Stomach (tissue), 9 donors: ENCODE data around the gene PSME3IP1. TPM values are rescaled to one million over a fixed set of nuclear protein-coding genes. Genes with fewer than 3 reads are reported as not detected.
"Not testable (repeated sequence)": the region's sequence is repeated elsewhere in the genome, so short reads cannot be mapped to it uniquely, and the experiment has no call there.

Experiments used
- DNase-seq, 2 donors: peaks; one replicate each; pipeline versions ENCODE4 v3.0.0 to v3.0.0-alpha.2; 2013 to 2019
- H3K27ac ChIP-seq, 5 donors: fragments of 200-600 bp in 4 of 5; sonication (generic) in 4 of 5; one replicate each; pipeline ENCODE4 v1.5.1; 2013 to 2019; ENCODE audit warnings: mild to moderate bottlenecking in 1 of 5, moderate library complexity in 1 of 5
- H3K27me3 ChIP-seq, 3 donors: fragments of 200-600 bp; sonication (generic); one replicate each; pipeline ENCODE4 v1.5.1; 2017 to 2019; ENCODE audit warnings: mixed run types in 1 of 3
- H3K36me3 ChIP-seq, 4 donors: fragments of 200-600 bp; sonication (generic); 1 replicate in 3 of 4; 2 replicates in 1 of 4; pipeline ENCODE4 v1.5.1; 2016 to 2019
- H3K4me1 ChIP-seq, 4 donors: fragments of 200-600 bp; sonication (generic); one replicate each; pipeline ENCODE4 v1.5.1; 2016 to 2019
- H3K4me3 ChIP-seq, 4 donors: fragments of 200-600 bp; sonication (generic) in 3 of 4; one replicate each; pipeline ENCODE4 v1.5.1; 2016 to 2019; ENCODE audit warnings: mild to moderate bottlenecking in 1 of 4
- H3K9me3 ChIP-seq, 4 donors: fragments of 200-600 bp; sonication (generic); one replicate each; pipeline ENCODE4 v1.5.1; 2016 to 2019
- EP300 ChIP-seq: sonication (generic); formaldehyde crosslinking; IDR thresholded peaks from one replicate; pipeline ENCODE4 v1.6.1; 2017; ENCODE audit warnings: antibody characterized with exemption
- POLR2A ChIP-seq, 4 donors: fragments of 450-650 bp; IDR thresholded peaks; one replicate each; pipeline ENCODE4 v1.6.1; 2016; ENCODE audit warnings: antibody characterized with exemption in 4 of 4, control low read depth in 2 of 4, mild to moderate bottlenecking in 1 of 4, moderate library complexity in 1 of 4
- POLR2AphosphoS5 ChIP-seq, 3 donors: sonication (generic); formaldehyde crosslinking; IDR thresholded peaks; one replicate each; pipeline ENCODE4 v1.6.1; 2016; ENCODE audit warnings: antibody characterized with exemption in 3 of 3
- WGBS, 5 donors: extraction: QIAGEN DNeasy Blood & Tissue Kit in 3 of 5; methylation state at CpG; one replicate each; pipeline versions ENCODE4 v1.1.5 to v1.1.7; 2013 to 2018; 5-methylcytosine and 5-hydroxymethylcytosine counted together
- intact Hi-C: fragments of 100-400 bp; cut with DNase I; formaldehyde crosslinking; loops from one replicate; pipeline ENCODE4 v1.15.1; 2023; ENCODE audit warnings: low total_unique reads
- polyA plus RNA-seq, 3 donors: library from polyadenylated mRNA; stranded (reverse); fragments of 200-250 nt; gene quantifications; one replicate each; pipeline ENCODE4 v1.2.3, GENCODE V29; 2013
- total RNA-seq, 5 donors: library from RNA; depleted of rRNA; stranded (reverse); fragments of >200 nt; gene quantifications; one replicate each; pipeline versions ENCODE4 v1.1.0 to v1.2.3, GENCODE V29; 2014 to 2016
- TF ChIP-seq, protein P1 (sequence below), 7 experiments: fragments of 450-650 bp in 4 of 7; fragments of 200-600 bp in 3 of 7; sonication (generic) in 3 of 7; IDR thresholded peaks; one replicate each; pipeline ENCODE4 v1.5.1; 2016 to 2019; ENCODE audit warnings: antibody characterized with exemption in 7 of 7, control low read depth in 2 of 7, mild to moderate bottlenecking in 1 of 7
- donor health status: healthy with polysubstance abuse.
- donor health status: Bipolar disorder and iron deficiency.
- donor health status: healthy.

The PSME3IP1 gene
- total and polyA plus RNA-seq, 8 donors = 37.4 to 104 (median 63.4) TPM

DNA sequence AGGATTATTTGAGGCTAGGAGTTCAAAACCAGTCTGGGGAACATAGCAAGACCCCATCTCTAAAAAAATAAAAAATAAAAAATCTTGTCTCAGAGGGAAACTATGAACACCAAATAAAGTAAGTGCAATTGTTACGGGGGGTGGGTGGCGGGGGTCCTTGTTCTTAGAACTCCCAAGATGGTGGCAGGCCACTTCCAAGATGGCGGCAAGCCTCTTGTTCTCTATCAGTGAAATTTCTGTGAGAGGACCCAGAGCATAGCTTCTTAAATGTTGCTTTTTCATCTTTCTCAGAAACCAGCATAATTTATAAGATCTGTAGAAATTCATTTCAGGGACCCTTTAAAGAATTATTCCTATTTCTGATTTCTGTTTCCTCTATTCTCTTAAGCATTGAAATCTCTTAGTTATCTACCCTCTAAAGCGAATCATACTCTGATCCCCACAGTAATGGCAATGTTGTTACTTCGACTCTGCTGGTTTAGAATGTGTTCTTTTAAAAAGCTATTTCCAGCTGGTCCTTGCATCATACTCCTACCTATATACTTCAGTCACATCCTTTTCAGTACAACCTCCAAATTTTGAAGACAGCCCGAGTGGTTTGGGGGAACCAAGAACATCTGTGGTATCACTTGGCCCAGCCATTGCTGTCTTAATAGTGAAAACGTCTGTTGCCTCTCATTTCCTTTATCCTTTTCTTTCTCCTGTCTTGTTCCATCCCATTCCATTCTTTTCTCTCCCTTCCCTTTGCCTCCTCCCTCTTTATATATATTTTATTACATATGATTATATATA, 16.5 kb upstream of the PSME3IP1 start:
- H3K36me3 ChIP-seq = peaks cover 13 to 33% (median 30%) of the 10 kb centered on the region in 4 donors
- intact Hi-C loops = no loop called here
- H3K27me3 ChIP-seq = no peaks in the 10 kb centered on the region
- no peak overlapping the region for H3K27ac ChIP-seq
- no peak overlapping the region for H3K4me3 ChIP-seq
- TF ChIP-seq EP300 (no peak), POLR2A (IDR thresholded peaks at IDR 0.05) (no peak)
- TF ChIP-seq, protein P1, sequence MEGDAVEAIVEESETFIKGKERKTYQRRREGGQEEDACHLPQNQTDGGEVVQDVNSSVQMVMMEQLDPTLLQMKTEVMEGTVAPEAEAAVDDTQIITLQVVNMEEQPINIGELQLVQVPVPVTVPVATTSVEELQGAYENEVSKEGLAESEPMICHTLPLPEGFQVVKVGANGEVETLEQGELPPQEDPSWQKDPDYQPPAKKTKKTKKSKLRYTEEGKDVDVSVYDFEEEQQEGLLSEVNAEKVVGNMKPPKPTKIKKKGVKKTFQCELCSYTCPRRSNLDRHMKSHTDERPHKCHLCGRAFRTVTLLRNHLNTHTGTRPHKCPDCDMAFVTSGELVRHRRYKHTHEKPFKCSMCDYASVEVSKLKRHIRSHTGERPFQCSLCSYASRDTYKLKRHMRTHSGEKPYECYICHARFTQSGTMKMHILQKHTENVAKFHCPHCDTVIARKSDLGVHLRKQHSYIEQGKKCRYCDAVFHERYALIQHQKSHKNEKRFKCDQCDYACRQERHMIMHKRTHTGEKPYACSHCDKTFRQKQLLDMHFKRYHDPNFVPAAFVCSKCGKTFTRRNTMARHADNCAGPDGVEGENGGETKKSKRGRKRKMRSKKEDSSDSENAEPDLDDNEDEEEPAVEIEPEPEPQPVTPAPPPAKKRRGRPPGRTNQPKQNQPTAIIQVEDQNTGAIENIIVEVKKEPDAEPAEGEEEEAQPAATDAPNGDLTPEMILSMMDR (IDR thresholded peaks at IDR 0.05) = no peak
- no peak for DNase-seq
- WGBS, 5 donors = 88 to 89% (median 89%) methylated on average over 7 of the region's 7 CpGs
- H3K9me3 ChIP-seq = no peaks in the 10 kb centered on the region
- peaks cover 0 to 6% (median 2%) of the 10 kb centered on the region in 4 donors for H3K4me1 ChIP-seq

DNA sequence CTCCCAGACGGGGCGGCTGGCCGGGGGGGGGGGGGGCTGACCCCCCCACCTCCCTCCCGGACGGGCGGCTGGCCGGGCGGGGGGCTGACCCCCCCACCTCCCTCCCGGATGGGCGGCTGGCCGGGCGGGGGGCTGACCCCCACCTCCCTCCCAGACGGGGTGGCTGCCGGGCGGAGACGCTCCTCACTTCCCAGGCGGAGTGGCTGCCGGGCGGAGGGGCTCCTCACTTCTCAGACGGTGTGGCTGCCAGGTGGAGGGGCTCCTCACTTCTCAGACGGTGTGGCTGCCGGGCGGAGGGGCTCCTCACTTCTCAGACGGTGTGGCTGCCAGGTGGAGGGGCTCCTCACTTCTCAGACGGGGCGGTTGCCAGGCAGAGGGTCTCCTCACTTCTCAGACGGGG, 15.1 kb upstream of the PSME3IP1 start:
- H3K36me3 ChIP-seq = peaks cover 10 to 20% (median 16%) of the 10 kb centered on the region in 4 donors
- WGBS, 5 donors = 78 to 100% (median 87%) methylated on average over 1 to 27 of the region's 27 CpGs
- intact Hi-C loops, H3K9me3 ChIP-seq, H3K27me3 ChIP-seq, H3K27ac ChIP-seq, H3K4me3 ChIP-seq, DNase-seq: not testable (repeated sequence)
- peaks cover 0 to 20% (median 9%) of the 10 kb centered on the region in 4 donors for H3K4me1 ChIP-seq

DNA sequence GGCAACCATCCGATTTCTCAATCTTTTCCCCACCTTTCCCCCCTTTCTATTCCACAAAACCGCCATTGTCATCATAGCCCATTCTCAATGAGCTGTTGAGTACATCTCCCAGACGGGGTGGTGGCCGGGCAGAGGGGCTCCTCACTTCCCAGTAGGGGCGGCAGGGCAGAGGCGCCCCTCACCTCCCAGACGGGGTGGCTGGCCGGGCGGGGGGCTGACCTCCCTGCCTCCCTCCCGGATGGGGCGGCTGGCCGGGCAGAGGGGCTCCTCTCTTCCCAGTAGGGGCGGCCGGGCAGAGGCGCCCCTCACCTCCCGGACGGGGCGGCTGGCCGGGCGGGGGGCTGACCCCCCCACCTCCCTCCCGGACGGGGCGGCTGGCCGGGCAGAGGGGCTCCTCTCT, 14.5 kb upstream of the PSME3IP1 start:
- H3K27ac ChIP-seq, DNase-seq, intact Hi-C loops, H3K4me3 ChIP-seq, H3K9me3 ChIP-seq, H3K27me3 ChIP-seq: not testable (repeated sequence)
- peaks cover 0 to 22% (median 10%) of the 10 kb centered on the region in 4 donors for H3K4me1 ChIP-seq
- WGBS, 5 donors = 92 to 99% (median 97%) methylated on average over 7 to 11 of the region's 24 CpGs
- H3K36me3 ChIP-seq = peaks cover 9 to 14% (median 10%) of the 10 kb centered on the region in 4 donors

DNA sequence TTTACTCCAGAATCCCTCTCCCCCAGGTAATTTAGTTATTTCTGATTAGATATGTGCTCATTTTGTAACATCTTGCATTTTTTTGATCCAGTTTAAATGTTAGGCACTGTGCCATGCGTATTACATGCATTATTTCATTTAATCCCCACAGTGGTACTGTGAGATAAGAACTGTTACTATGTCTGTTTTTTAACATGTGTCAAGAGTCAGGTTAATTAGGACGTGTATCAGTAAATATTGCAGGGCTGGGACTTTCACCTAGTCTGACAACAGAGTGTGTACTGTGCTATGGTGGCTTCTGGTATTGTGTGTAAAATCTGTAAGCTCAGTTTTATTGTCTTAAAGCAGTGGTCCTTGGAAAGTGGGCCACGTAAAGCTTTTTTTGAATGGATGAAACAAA, 10.9 kb upstream of the PSME3IP1 start:
- no peak overlapping the region for H3K4me3 ChIP-seq
- H3K36me3 ChIP-seq = no peaks in the 10 kb centered on the region
- H3K27ac ChIP-seq = no peak overlapping the region
- 43 to 64% (median 56%) methylated on average over 3 of the region's 3 CpGs for WGBS, 5 donors
- H3K9me3 ChIP-seq = no peaks in the 10 kb centered on the region
- TF ChIP-seq POLR2AphosphoS5 (IDR thresholded peaks at IDR 0.05) (no peak), EP300 (no peak), POLR2A (IDR thresholded peaks at IDR 0.05) (no peak)
- TF ChIP-seq, protein P1 (IDR thresholded peaks at IDR 0.05) = no peak
- no peaks in the 10 kb centered on the region for H3K27me3 ChIP-seq
- peaks cover 5 to 56% (median 40%) of the 10 kb centered on the region in 4 donors for H3K4me1 ChIP-seq
- intact Hi-C loops = no loop called here
- DNase-seq = no peak

DNA sequence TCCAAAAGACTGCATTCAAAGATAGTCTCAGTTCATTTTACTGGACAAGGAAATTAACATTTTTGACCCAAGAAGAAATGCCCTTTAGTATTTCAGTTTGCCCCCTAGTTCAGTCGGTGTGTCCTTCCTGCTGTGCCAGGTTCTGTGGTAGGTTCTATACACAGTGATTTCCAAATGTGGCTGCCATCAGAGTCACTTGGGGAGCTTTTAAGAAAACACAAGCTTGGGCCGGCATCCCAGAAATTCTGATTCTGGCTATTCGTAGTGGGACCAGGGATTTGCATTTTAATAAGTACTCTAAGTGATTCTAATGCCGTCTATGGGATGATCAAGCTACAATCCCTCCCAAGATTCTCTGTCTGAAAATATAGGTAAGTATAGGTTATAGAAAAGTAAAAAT, 10.4 kb upstream of the PSME3IP1 start:
- H3K27me3 ChIP-seq = no peaks in the 10 kb centered on the region
- DNase-seq = no peak
- H3K4me3 ChIP-seq = no peak overlapping the region
- peaks cover 9 to 61% (median 44%) of the 10 kb centered on the region in 4 donors for H3K4me1 ChIP-seq
- no peaks in the 10 kb centered on the region for H3K9me3 ChIP-seq
- no peak for TF ChIP-seq POLR2A (IDR thresholded peaks at IDR 0.05)
- no peak for TF ChIP-seq POLR2AphosphoS5 (IDR thresholded peaks at IDR 0.05)
- TF ChIP-seq EP300 = no peak
- TF ChIP-seq, protein P1 (IDR thresholded peaks at IDR 0.05) = no peak
- H3K36me3 ChIP-seq = no peaks in the 10 kb centered on the region
- no peak overlapping the region for H3K27ac ChIP-seq
- 67 to 75% (median 71%) methylated on average over 4 of the region's 4 CpGs for WGBS, 5 donors
- intact Hi-C loops = no loop called here
